NCI-H1417 (cell line): ENCODE data around the gene ATP5F1A.
"Not testable (repeated sequence)": the region's sequence is repeated elsewhere in the genome, so short reads cannot be mapped to it uniquely, and the experiment has no call there.

ENCODE experiments used
- DNase-seq, 3 experiments: peaks; one replicate each; lab custom pipeline; 2025; lab: John Stamatoyannopoulos, UW

Gene ATP5F1A

DNA sequence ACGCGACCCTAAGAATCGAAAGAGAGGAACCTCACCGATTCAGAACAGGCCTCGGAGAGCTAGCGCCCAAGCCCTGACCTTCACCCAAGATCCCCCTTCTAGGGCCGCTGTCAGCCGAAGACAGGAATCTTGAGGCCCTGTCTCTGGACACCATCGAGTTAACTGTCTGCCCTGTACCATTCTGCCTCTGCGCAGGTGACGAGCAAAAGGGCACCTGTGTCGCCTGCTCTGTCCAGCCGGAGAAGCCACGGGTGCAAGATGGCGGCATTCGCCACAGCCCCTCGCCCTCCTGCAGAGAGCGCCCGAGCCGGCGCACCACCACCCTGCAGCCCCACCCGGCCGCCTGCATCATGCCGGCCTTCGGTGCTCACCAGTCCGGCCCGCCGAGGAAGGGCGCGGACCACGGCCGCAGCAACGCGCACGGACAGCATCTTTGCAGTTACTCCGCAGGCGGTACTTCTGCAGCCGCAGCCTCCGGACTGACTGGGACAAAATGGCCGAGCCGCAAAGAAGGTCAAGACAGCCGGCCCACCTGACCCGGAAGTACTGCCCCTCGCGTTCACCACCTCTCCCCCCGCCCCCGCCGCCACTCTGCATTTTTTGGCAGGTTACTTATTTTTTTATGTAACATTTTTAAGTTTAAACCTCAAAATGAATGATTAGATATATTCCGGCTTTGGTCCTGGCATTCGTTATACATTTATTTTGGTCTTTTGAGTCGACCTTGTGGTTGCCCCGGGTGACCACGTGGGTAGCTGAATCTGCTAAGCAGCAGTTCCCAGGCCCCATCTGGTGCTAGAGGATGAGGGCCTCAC lies at the start of gene ATP5F1A:
Gene ATP5F1A (minus strand): TSS at position 496 of the 815 bp plus-strand sequence. CDS start 65 bp downstream, at position 431.
- peak; percentile 73 to 97 (median 97) for DNase-seq

DNA sequence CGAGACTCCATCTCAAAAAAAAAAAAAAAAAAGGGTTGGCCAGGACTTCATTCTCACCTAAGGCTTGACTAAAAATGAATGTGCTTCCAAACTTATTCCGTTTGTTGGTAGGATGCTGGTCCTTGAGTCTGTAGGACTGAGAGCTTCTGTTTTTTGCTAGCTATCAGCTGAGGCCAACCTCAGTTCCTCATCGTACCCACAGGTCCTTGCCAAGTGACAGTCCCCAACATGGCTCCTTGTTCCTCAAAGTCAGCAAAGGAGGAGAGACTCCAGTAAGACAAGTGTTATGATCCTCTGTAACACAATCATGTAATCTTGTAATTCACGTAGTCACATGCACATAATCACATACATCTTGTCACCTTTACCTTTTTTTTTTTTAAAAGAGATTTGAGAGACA lies 43.1 kb upstream of the ATP5F1A start:
- DNase-seq, result no peak

DNA sequence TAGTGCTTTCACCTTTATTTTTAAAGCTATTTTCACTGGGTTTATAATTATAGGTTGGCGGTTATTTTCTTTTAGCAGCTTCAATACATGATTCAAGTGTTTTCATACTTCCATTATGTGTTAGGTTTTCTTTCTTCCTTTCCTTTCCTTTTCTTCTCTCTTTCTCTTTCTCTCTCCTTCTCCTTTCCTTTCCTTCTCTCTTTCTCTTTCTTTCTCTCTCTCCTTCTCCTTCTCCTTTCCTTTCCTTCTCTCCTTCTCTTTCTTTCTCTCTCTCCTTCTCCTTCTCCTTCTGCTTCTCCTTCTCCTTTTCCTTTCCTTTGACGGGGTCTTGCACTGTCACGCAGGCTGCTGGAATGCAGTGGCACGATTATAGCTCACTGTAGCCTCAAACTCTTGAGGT lies 42.1 kb upstream of the ATP5F1A start:
- no peak for DNase-seq

DNA sequence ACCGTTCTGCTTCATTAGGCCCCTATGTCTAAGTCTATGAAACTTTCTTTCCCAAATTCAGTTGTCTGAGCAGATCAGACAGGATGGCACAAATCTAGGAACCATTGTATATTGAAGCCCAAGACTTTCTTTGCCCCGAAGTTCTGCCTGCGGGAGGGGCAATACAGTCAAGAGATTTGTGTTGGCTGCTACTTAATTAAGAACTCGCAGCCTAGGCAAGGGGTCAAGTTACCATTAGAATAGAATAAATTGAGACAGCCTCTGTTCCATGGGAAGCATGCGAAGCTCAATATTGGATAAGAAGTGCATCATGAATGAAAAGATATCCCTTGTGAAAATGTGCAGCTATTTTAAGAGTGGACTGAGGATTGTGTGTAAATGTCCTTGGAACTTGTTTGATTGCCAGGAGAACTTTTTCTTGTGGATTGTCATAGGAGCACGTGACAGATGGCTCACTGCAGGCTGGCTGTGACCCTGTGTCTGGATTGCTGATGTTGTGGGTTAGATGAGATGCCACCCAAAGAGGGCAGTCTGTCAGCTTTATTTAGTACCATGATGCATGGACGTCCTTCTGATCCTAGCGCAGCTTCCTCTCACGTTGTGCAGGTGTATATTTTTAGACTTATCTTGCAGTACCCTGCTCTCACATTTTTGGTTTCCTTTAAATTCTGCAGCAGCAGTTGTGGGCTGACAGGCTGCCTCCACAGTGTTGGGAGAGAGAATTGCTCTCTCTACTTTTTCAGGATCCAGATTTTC lies 37.0 kb upstream of the ATP5F1A start:
- DNase-seq, result no peak

DNA sequence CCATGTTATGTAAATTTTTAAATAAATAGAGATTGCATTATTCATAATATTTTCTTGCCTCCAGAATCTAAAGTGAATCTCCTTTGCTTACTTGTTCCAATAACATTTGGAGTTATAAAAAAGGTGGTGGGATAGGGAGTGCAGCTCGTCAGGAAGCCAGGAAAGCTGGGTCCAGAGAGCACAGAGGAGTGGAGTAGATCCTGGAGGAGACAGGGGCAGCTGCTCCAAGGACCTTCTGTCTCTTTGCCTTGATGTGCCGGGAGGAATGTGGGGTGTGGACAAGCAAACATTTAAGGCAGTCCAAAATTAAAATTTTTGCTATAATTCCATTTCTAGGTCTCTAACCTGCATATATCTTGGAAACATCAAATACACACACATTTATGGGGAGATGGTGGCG lies 35.4 kb upstream of the ATP5F1A start:
- no peak for DNase-seq

DNA sequence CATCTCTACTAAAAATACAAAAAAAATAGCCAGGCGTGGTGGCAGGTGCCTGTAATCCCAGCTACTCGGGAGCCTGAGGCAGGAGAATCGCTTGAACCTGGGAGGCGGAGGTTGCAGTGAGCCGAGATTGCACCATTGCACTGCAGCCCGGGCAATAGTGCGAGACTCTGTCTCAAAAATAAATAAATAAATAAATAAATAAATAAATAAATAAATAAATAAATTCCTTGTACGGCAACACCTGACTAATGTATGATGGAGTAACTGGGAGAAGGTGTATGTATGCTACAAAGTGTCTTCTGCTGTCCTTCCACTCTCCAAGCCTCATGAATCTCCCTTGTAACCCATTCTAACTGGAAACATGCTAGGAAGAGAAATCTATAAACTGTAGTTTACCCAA lies 32.5 kb upstream of the ATP5F1A start:
- DNase-seq, result not testable (repeated sequence)

DNA sequence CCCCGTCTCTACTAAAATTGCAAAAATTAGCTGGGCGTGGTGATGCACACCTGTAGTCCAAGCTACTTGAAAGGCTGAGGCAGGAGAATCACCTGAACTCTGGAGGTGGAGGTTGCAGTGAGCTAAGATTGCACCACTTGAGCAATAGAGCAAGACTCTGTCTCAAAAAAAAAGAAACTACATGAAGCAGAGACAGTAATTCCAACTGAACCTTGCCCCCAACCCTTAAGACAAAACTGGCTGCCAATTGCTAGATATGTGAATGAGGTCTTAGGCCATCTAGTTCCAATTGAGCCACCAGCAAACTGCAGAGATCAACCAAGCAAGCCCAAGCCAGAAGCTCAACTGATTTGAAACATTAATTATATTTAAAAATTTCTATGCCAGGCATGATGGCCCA lies 32.0 kb upstream of the ATP5F1A start:
- DNase-seq, result no peak

DNA sequence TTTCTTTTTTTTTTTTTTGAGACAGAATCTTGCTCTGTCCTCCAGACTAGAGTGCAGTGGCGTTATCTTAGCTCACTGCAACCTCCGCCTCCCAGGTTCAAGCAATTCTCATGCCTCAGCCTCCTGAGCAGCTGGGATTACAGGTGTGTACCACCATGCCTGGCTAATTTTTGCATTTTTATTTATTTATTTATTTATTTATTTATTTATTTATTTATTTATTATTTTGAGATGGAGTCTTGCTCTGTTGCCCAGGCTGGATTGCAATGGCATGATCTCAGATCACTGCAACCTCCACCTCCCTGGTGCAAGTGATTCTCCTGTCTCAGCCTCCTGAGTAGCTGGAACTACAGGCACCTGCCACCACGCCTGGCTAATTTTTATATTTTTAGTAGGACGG lies 28.5 kb upstream of the ATP5F1A start:
- DNase-seq, result not testable (repeated sequence)

DNA sequence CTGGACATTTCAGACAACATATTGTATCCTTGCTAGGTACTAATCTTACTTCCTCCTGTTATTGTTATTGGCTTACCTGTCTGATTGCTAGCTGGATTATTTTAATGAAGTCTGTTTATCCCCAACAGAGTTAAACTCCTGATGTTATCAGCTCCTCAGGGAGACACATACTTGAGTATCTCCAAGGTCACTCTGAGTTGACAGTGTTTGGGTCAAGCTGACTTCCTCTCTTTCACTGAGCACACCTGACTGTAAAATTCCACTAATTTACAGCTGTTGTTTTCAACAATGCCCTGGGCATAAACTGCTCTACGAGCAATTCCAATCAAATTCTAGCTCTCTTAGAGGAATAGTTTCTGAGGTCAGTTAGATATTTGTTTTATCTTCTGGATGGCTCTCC lies 15.7 kb upstream of the ATP5F1A start:
- no peak for DNase-seq

DNA sequence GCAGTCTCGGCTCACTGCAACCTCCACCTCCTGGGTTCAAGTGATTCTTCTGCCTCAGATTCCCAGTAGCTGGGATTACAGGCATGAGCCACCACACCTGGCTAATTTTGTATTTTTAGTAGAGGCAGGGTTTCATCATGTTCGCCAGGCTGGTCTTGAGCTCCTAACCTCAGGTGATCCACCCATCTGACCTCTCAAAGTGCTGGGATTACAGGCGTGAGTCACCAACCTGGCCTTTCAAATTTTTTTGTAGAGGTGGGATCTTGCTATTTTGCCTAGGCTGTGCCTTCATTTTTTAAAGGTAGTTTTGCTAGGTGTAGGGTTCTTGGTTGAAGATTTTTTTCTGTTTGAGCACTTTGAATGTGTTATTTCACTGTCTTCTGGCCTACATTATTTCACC lies 12.3 kb upstream of the ATP5F1A start:
- no peak for DNase-seq

DNA sequence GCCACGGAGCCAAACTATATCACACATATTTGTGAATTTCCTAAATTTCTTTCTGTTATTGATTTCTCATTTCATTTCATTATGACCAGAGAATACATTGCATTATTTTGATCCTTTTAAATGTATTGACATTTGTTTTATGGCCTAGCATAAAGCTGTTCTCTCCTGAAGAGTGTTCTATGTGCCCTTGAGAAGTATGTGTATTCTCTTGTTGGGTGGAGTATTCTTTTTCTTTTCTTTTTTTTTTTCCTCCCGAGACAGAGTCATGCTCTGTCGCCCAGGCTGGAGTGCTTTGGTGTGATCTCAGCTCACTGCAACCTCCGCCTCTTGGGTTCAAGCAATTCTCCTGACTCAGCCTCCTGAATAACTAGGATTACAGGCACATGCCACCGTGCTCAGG lies 11.3 kb upstream of the ATP5F1A start:
- DNase-seq, result no peak

DNA sequence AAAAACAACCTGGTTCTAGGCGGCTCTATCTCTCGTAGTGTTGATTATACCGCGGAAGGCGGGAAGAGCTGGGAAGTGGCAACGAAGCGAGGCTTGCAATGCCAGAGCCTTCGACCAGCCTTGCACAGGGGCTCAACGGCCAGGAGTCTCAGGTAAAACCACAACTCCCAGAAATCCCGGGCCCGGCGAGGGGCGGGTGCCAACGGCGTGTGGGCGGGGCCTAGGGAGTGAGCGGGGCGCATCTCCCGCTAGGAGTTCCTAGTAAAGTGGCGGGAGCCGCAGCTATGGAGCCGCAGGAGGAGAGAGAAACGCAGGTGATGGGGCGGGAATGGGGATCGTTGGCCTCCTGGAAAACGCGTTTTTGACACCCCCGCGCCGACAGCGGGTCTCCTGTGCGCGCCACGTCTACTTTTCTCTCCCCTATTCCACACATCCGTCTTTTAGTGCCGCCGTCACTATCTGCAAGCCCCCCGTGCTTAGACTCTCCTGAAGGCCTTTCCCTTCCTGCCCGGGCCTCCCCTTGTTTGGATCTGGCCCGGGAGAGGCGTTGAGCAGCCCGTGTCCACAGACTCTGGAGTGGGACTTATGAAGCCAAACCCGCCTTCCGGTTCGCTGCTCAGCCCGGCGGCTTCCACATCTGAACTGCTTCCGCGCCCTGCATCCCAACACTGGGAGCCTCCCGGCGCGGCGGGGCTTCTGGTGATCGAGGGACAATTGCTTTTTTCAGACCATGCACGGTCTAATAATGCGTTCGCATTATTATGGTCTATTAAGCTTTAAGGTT lies 6.2 kb upstream of the ATP5F1A start, which contains the start of gene HAUS1:
Gene HAUS1 (plus strand): TSS at position 258 of the 784 bp plus-strand sequence. CDS start 27 bp downstream, at position 285.
- peak; percentile 93 to 98 (median 96) for DNase-seq

DNA sequence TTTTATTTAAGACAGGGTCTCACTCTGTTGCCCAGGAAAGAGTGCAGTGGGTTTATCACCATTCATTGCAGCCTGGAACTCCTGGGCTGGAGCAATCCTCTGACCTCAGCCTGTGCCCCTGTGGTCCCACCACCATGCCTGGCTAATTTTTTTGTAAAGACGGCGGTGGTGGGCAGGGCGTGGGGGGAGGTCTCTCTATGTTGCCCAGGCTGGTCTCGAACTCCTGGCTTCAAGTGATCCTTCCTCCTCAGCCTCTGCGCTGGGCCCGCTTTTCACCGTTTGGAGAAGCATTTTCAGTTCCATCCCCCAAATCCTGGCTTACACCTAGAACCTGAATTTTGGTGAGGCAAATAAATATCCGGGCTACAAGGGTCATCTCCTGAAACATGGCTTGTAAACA lies 1.4 kb upstream of the ATP5F1A start:
- no peak for DNase-seq

DNA sequence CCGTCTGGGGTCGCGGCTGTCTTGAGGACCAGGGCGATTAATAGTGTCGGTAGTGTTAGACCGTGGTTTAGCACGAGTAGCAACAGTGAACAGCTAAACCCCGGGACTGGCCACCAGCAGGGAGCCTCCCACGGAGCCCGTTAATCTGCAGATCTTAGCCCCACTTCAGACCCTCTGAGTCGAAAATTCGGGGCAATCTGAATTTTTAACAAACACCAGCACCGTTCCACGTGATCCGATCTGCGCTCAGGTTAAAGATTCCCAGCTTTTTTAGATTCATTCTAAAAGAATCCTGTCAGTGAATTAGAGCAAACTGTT lies 479 bp upstream of the ATP5F1A start:
- peak in 1 of 3 experiments; percentile 21 for DNase-seq

DNA sequence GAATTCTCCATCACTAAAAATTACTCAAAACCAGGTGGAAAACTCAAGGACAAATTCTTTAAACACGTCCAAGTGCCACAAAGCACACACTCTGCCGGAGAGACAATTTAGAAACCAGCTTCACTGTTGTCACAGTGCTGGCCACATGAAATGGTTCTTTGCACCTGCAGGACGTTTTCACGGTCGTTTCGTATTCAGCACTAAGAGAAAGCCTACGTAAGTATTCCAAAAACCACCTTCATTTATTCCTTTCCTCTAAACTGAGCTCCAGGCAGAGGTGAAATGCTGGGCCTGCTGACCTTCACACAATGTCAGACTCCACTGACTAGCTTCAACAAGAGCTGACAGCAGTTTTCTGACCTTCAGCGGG lies 680 bp downstream of the ATP5F1A start:
- no peak for DNase-seq

DNA sequence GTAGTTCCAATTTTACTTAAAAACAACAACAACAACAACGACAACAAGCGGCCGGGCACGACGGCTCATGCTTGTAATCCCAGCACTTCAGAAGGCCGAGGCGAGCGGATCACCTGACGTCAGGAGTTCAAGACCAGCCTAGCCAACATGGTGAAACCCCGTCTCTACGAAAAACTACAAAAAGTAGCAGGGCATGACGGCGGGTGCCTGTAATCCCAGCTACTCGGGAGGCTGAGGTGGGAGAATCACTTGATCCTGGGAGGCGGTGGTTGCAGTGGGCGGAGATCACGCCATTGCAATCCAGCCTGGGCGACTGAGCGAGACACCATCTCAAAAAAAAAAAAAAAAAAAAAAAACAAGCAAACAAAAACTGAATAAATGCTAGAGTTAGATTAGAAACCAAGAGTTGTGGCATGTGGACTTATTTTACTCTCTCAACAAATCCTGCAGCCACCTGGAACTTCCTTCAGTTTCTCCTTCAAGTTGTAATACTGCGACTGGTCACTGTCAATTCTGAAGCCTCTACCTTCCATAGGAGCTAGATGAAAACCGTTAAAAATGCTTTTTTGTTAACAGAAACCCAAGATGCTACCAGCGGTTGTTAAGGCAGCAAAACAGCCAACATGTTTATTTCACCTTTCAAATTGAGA lies 1.3 kb downstream of the ATP5F1A start:
- DNase-seq, result peak in 1 of 3 experiments; percentile 45

DNA sequence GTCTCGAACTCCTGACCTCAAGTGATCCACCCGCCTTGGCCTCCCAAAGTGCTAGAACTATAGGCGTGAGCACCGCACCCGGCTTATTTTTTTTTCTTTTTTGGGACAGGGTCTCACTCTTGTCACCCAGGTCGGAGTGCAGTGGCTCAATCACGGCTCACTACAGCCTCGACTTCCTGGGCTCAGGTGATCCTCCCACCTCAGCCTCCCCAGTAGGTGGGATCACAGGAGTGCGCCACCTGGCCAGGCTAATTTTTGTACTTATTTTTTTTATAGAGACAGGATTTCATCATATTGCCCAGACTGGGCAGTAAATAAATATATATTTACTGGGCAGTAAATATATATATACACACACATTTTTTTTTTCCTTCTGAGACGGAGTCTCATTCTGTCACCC lies 2.6 kb downstream of the ATP5F1A start:
- DNase-seq, result no peak

DNA sequence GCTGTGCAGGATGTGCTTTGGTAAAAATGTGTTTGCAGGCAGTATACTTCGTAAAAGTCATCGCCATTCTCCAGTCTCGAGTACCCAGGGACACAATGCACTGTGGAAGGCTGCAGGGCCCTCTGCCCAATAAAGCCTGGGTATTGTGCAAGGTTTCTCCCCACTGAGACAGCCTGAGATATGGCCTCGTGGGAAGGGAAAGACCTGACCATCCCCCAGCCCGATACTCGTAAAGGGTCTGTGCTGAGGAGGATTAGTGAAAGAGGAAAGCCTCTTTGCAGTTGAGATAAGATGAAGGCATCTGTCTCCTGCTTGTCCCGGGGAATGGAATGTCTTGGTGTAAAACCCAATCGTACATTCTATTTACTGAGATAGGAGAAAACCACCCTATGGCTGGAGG lies 9.6 kb downstream of the ATP5F1A start:
- not testable (repeated sequence) for DNase-seq

DNA sequence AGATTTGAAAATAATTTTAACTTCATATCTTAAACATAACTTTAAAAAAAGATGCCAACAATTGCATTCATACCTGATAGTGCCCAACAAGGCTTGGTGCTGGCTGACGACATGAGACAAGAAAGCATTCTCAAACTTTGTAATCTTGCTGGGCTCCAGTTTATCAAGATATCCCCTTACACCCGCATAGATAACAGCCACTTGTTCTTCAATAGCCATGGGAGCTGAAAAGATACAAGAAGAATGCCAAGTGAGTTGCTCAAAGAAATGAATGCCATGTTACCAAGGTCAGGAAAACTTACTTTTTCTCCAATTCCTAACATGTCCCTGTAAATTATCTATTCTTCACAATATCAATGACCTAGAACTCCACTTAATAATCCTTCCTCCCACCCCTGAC lies 13.7 kb downstream of the ATP5F1A start:
- DNase-seq, result no peak

DNA sequence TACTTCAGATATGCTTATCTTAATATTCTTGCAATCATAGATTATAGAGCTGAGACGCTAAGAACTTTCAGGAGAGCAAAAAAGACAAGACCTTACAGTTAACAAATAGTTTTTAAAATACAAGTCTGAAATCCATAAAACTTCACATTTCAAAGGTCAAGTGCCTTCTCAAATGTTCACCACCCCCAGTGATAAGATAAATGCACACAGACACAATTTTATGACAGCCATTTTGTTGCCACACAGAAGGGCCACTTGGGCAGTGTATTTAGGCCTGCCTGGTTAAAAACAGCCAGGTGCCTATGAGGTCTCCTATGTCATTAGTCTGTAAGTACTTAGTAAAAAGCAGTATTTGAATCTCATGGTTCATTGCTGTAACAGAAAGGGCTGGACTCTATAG lies 17.9 kb downstream of the ATP5F1A start:
- peak in 1 of 3 experiments; percentile 19 for DNase-seq

DNA sequence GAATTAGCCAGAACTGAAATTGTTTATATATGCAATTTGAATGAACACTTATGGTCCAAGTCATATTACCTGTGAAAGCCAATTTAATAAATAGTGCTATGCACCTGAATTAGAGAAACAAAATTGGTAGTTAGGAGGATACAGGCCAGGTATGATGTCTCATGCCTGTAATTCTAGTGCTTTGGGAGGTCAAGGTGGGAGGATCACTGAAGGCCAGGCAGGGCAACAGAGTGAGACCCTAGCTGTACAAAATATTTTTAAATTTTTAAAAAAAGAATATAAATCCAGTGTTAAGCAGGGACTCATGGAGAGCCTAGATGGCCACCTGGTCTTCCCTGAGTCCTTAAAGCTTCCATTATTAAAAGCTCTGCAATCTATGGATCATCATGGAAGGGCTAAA lies 18.8 kb downstream of the ATP5F1A start:
- no peak for DNase-seq
